NAMALWA (cell line): Measurements from ENCODE around the gene TSEN54.
"Not testable (repeated sequence)": the region's sequence is repeated elsewhere in the genome, so short reads cannot be mapped to it uniquely, and the experiment has no call there.

Experiments used
- DNase-seq: peaks from one replicate; pipeline ENCODE4 v3.0.0-alpha.2; 2015; ENCODE audit warnings: low spot score

Gene TSEN54

DNA sequence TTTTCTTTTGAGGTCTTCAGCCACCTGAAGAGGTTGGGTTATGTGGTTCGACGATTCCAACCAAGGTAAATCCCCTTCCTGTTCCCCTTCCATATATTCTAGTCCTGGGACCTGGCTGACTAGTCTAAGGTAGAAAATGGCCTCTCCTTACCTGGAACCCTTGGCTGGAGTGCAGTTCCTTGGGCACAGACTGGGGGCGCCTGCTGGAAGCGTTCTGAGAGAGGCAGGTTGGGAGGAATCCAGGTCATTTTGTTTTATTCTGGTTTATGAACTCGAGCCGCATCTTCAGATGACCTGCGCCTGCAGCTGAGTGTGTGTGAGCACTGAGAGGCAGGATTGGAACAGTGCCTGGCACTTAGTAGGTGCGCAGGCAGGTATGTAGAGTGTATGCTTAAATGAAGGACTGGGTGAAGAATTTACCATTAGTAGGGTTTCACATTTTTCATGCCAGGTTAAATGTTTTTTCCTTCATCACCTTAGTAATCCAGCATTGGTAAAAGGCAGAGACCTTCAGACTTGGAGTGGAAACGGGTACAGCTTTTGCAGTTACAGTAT is 2.7 kb downstream of the TSEN54 start:
- DNase-seq: no peak

GRCh38 chr17:75520413-75520812 is 4.1 kb downstream of the TSEN54 start:
- not testable (repeated sequence) for DNase-seq

DNA sequence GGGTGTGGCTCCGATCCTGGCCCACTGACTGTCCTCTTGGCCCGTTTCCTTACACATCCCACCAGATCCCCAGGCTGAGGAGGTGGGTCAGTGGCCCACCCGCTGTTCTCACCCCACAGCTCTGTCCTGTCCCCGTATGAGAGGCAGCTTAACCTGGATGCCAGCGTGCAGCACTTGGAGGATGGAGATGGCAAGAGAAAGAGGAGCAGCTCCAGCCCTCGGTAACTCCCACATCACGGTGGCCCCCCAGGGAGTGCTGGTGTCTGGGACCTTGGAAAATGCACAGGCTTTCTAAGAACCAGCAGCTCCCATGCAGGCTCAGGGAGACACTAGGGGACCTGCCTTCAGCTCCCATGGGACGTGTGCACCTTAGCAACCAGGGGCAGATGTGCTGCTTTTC is 5.0 kb downstream of the TSEN54 start:
- DNase-seq: no peak

DNA sequence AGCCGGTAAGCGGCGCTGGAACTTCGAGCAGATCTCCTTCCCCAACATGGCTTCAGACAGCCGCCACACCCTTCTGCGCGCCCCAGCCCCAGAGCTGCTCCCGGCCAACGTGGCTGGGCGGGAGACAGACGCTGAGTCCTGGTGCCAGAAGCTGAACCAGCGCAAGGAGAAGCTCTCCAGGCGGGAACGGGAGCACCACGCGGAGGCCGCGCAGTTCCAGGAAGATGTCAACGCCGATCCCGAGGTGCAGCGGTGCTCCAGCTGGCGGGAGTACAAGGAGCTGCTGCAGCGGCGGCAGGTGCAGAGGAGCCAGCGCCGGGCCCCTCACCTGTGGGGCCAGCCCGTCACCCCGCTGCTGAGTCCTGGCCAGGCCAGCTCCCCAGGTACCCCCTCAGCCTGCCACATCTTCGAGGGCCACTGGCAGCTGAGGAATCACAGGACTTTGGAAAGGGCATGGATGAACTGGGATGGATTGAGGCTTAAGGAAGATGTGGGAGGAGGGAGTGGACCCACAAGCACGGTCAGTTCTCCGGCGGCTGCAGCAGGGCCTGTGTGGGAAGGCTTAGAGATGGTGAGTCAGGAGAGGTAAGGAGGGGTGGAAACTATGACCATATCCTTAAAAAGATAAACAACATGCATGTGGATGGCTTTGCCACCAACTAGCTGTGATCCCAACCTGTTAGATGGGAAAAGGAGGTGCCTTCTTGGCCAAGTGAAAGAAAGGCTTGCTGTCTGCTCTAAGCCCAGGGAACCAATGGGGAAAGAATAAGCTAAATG is 5.8 kb downstream of the TSEN54 start:
- no peak for DNase-seq

DNA sequence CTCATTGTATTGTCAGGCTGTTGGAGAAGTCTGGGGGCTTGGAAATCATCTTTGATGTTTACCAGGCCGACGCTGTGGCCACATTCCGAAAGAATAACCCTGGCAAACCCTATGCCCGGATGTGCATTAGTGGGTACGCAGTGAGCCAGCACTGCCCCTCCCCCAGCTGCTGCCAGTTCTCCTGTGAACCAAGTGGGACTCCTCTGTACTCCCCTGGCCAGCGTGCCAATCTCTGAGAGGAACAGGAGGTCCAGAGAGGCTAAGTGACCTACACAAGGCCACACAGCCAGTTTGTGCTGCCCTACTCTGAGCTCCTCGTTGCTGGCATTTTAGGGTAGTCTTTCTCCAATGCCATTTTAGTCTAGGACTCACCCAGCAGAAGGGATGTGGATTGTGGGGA is 7.3 kb downstream of the TSEN54 start:
- no peak for DNase-seq

- peak; percentile 35 for DNase-seq
These were observed 8.1 kb downstream of the TSEN54 start for GRCh38 chr17:75524269-75524969.

GRCh38 chr17:75524970-75525805 is 8.9 kb downstream of the TSEN54 start, which contains the start of gene LLGL2:
LLGL2 (plus strand) TSS chr17:75525697; CDS start chr17:75543427, 17,730 bp downstream.
- peak; percentile 90 for DNase-seq

DNA sequence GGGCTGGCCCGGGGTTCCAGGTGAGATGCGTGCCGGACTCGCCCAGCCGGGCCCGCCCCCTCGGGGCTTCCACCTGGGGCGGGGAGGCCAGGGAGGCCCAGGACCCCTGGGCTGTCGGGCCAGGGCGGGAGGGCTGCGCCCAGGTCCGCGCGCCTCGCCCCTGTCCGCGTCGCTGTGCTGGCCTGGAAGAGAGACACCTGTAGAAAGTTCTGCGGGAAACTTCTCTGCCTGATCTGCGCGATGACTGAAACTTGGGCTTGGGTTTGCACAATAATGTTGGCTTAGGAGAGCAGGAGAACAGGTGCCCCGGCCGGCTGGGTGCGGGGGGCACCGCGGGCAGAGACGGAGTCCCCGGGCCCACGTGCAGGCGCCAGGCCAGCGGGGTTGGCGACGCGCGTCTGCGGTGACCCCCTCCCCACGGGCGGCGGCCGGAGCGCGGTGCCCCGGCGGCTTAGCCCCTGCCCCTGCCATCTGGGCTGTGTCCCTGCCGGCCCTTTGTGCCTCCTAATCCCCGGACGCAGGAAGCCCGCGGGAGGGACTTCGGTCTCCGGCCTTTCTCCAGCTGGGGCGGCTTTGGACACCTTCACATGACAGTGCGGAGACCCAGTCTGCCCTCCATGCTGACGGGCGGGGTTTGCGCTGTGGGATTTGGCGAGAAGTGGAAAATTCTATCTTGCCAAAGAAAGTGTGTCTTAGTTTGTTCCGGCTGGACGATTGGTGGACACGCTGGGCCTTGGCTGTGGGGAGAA is 9.7 kb downstream of the TSEN54 start:
- no peak for DNase-seq

- no peak for DNase-seq
These were observed 10.4 kb downstream of the TSEN54 start for GRCh38 chr17:75526555-75527270.

GRCh38 chr17:75530837-75531720 is 14.8 kb downstream of the TSEN54 start:
- DNase-seq: no peak

DNA sequence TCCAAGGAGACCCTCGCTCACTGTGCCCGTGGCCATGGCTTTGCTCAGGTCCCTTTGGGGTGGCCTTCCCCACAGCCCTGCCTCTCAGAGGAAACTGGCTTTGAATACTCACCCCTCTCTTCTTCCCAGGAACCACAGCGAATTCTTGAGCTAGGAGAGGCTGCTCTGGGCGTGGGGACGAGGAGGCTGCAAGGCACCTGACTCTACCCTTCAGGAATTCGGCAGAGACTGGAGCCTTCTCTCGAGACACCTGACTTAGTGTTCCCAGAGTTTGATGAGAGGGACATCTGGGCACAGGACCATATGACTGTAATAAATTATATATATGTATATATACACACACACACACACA is 15.4 kb downstream of the TSEN54 start:
- DNase-seq: no peak

GRCh38 chr17:75535119-75535537 is 18.8 kb downstream of the TSEN54 start:
- DNase-seq: no peak

- no peak for DNase-seq
These were observed 19.5 kb downstream of the TSEN54 start for GRCh38 chr17:75535871-75536270.

DNA sequence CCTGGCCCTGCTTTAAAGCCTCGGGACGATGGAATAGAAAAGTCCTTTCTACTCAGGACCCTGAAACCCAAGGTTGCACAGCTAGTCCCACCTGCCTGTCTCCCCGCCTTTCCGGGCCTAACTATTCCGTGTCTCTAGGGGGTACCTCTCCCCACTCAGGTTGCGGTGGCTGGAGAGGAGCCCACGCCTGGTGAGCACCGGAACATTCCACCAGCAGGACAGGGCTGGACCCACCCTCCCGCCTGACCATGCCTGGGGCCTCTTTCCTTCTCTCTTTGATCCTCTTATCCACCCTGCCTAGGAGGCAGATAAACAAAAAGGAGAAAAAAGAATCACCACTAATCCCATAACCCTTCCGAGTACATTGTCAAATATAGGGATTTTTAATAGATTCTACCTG is 20.0 kb downstream of the TSEN54 start:
- no peak for DNase-seq

- no peak for DNase-seq
These were observed 23.8 kb downstream of the TSEN54 start for GRCh38 chr17:75539967-75540729.

- no peak for DNase-seq
These were observed 24.7 kb downstream of the TSEN54 start for GRCh38 chr17:75540923-75541503.

- DNase-seq: no peak
These were observed 25.9 kb downstream of the TSEN54 start for GRCh38 chr17:75542229-75542628.

- DNase-seq: no peak
These were observed 26.5 kb downstream of the TSEN54 start for GRCh38 chr17:75542728-75543336.
